CD4-positive, alpha-beta T cell treated with Interleukin-2 at 100 ng/mL for 4 hours (primary cell): ENCODE results near the gene ABCB9.
"Not testable (repeated sequence)": the region's sequence is repeated elsewhere in the genome, so short reads cannot be mapped to it uniquely, and the experiment has no call there.

ENCODE experiments used
- DNase-seq: peaks from one replicate; pipeline ENCODE4 v3.0.0-alpha.2; 2020; ENCODE audit warnings: low spot score

The ABCB9 gene

DNA sequence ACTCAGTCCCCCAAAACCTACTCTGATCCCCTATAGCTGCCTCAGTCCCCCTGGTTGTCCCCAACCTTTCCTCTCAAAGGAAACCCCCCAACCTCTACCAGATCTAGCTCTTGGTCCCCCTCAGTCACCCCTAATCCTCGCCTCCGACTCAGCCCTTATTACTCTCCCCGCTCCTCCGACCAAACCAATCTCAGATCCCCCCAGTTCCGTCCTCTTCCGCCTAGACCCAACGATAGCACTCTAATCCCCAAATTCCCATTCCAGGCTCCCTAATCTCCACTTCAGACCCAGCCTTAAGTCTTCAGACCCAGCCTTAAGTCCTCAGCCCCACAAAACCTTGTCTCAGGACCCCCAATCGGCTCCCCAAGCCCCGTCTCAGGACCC lies 71.0 kb downstream of the ABCB9 start:
- no peak for DNase-seq

DNA sequence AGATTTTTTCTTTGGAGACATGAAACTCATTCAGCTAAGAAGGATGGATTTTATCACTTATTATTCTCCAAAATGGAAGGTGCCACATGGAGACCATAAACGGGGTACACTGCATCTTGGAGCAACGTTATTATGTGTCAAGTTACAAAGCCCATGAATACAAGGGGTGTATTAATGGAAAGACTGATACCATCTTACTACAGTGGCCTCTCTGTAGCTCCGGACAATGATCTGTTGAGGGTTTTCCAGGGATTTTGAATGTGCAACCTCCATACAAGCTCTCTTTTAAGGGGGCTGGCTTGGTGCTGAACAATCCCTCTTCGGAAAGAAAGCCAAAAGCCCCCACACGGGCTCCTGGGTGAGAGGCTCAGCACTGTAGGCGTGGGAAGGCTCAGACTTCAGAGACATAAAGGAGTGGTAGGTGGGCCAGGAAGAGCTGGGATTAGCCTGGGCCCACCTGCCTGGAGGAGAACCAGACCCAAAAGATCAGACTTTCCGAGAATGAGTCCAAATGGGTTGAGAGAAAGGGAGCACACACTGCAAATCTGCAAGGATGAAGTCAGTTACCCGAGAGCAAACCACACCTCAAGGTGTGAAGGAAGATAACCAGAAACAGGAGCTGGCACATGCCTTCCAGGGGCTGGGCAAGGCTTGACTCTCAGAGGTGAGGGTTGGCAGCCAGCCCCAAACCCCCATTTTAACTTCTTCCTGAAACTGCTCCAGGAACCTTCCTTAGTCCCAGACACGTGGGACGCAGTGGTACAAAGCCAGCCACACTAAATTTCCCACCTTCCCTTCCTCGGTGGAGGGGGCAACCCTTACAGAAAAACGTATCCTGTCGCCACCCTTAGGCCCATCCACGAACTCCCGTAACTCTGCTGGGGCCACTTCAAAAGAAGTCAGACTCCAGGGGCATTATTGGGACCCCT lies 71.8 kb downstream of the ABCB9 start:
- peak; percentile 39 for DNase-seq

DNA sequence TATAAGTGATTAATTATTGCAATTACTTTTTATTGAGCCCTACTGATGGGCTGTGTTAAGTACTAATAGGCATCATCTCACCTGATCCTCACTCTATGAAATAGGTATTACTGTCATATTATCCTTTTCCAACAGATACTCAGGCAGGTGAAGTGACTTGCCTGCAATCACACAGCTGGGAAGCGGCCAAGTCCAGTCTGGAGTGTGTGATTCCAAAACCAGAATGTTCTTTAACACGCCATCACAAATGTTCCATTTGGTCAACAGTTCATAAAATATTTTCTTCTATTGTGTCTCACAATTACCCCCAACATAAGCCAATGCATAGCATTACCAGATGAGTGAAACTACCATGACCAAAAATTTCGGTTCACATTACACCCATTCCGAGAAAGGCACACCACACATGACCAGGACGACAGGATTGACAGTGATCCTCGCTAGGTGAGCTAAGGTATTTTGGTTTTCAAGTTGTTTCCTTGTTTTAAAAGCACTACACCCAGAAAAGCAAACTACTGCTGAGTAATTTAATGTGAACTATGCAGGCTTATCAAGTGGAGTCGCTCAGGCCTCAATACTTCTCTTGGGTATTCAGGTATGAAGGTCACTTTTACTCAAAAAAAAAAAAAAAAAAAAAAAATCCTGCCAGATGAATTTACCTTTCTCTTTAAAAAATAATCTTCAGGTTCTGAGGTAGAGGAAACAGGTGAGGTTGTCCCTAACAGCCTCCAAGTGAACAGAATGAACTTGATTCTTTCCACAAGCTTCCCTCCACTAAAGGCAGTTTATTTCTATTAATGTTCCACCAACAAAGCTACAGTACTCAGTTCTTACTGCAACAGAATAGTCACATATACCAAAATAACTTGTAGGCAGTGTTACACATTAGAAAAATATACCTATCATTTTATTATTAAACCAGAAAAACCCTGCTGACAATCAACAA lies 72.8 kb downstream of the ABCB9 start:
- no peak for DNase-seq

DNA sequence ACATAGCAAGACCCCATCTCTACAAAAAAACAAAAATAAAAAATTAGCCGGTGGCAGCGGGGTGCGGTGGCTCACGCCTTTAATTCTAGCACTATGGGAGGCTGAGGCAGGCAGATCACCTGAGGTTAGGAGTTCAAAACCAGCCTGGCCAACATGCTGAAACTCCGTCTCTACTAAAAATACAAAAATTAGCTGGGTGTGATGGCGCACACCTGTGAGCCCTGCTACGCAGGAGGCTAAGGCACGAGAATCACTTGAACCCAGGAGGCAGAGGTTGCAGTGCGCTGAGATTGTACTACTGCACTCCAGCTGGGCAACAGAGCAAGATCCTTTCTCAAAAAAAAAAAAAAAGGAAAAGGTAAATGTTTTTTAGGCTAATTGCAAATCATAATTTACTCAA lies 73.5 kb downstream of the ABCB9 start:
- not testable (repeated sequence) for DNase-seq

DNA sequence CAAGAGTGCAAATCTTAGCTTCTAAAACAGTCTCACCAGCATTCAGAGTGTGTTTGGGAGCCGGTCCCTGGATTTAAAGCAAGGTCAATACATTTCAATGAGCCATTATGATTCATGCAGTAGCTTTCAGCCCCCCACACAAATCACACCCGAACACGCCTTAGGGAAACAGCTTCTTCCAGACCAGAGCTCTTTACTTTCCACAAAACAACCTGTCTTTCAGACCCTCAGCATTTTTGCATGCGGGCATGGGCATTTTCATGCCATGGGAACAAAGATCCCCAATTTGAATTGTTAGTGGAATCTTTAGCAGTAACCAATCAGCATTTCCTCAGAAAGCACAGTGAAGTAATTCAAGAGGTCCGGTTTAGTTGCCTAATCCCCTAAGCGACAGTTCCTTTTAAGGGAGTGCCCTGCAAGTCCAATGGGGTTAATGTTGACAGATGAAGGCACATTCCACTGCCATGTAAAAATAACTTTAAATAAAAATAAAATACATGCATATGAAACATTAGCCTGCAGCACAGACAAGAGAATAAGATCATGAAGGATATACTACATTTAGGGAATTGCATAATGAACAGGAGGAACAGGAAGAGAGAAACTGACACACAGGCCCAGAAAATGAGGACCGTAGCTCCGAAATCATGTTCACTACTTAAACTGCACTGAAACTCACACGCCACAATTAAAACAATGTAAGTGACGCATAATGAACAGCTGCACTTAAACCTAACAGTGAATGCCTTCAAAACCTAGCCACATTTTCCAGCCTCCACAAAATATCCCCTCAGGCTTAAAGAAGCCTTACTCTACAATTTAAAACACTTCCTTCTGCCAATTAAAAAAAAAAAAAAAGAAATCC lies 74.4 kb downstream of the ABCB9 start:
- DNase-seq, result no peak

DNA sequence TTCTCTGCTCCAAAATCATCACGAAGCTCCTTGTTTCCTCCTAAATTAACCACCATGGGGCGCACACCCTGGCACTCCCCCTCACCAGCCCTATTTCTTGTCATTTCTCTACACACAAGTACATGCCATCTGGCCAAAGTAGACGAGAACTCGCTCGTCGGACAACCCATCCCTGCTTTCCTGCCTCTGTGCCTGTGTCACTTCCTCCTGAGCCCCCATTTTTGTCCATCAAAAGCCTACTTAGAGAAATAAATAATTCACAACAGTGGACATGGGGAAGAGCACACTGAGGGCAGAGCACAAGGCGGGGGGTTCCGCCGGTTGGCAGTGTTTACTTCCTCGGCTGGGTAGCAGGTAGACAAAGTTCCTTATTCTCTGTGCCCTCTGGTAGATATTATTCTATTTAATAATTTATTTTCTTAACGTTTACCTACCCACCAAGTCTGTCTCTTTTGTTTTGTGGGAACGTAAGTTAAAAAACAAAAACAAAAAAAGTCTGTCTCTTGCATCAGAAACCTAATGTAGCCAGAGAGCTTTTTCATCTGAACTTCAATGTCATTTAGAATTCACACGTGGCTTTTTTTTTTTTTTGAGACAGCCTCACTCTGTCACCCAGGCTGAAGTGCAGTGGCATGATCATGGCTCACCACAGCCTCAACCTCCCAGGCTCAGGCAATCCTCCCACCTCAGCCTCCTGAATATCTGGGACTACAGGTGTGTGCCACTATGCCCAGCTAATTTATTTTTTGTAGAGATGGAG lies 76.3 kb downstream of the ABCB9 start:
- DNase-seq, result no peak

DNA sequence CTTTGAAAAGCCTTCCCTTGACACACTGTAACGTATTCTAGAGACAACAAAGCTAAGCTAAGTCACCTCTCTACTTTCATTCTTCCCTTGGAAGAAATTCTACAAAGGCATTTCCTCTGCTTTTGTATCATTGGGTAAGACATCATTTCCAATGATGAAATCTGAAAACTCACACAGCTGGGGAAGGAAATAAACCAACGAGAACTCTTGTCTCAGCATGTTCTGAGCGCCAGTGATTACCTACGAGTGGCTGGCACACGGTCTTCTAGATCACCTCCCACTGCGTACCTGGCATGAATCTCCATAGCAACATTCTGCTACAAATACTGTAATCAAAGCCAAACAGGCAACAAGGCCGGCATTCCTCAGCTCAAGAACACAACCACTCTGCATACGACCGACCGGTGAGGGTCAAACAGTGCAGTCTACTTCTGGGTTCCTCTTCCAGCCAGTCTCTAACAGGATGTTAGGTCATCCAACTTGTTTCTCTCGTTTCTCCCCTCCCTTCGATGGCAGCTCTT lies 78.0 kb downstream of the ABCB9 start:
- DNase-seq, result peak; percentile 80

DNA sequence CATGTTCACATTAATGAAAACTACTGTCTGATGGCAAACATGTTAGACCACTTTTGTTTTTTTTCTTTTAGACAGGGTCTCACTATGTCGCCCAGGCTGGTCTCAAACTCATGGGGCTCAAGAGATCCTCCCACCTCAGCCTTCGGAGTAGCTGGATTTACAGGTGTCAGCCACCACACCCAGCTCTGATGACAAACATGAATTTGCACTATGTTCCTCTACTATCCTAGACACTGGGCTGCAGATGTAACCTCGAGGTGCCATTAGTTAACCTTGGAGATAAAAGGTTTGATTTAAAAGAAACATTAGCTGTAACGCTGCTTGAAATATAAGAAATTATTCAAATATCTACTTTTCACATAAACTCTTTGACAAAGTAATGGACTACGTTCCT lies 78.4 kb downstream of the ABCB9 start:
- DNase-seq, result no peak

DNA sequence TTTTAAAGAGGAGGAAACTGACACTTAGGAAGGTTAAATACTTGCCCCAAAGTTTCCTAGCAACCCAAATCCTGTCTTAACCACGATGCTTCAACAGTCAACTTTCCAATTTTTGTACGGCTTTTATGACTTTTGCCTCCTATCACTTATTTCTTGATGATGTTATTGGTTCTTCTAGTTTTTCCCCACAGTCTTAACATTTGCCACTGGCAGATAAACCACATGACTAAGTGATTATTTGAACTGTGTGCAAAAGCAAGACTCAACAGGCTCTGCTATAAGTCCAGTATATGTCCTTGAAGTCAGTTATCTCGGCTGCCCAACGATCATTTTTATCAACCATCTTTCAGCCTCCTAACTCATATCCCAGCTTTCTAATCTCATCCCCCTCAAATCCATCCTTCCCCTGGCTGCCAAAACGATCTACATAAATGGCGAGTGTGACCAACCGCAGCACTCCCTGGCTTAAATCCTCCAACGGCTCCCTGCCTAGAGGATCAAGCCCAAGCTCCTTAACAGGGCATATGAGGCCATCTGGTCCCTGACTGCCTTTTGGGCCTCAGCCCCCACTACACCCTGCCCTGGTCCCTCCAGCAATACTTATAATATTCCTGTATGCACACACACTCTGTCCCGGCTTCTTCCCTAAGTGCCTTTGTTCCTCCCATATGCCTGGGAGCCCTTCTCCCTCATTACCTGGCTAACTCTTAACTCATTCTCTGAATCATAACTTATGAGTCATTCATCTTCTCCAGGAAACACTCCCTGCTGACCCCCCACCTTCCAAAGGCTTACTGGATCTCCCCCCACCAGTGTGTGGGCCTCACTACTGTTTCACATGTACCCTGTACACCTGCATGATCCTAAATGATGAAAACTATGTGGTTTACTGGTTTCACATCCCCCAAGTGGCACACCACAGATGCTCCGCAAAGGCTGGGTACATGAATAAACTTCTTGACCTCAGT lies 79.1 kb downstream of the ABCB9 start:
- peak; percentile 44 for DNase-seq

DNA sequence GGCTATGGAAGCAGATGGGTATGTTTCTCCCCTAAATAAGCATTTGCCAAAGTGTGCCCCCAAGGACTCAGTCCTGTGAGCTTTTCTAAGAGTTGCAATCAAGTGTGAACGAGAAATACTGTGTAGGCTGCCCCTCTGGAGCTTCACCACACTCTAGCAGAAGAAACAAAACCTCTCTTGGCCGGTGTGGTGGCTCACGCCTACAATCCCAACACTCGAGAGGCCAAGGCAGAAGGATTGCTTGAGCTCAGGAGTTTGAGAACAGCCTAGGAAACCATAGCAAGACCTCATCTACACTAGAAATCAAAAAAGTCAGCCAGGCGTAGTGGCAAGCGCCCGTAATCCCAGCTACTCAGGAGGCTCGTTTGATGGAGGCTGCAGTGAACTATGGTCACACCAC lies 80.1 kb downstream of the ABCB9 start:
- DNase-seq, result no peak

DNA sequence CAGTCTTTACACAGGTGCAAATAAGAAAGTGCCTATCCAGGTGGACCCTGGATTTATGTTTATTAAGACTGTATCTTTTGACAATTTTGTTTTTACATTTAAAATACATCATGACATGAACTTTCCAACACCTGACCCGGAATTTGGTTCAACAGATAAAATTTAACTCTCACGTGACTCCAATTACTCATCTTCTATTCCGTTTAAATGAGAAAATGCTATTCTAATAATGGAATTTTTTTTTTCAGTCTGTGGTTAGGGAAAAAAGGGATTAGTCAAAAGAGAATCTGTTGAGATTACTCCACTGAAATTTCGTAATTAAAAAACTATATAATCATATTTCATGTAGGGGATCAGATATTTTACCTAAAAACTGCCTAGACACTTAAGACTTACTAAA lies 81.4 kb downstream of the ABCB9 start:
- DNase-seq, result no peak

DNA sequence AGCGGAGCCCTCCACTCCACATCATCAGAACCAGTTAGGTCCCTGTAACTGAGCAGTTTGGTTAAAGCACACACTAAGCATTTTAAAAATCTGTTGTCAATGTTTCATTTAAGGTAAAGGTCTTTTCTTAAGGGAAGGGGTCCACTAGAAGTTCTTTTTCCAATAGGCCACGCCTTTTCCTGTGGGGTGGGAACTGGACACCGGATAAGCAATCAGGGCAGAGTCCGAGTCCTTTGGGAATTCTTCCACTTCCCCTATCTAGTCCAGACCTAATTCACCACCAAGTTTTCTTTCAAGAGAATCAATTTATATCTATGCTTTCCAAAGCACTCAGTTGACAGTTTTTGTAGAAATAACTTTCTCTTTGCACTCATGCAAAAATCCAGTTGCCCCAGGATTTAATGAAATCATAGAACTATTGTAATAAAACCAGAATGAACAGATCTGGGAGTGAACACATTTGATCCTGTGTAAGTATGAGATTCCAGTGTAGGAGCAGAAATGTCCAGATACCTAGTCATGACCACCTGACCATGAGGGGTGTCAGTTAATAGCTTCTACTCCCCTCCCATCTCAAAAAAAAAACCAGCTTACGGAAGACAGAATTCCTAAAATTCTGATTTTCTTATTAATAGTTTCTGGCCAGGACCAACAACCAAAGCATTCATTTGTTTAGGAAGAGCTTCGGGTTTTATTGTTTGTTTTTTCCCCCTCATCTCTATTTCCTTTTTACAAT lies 82.0 kb downstream of the ABCB9 start:
- DNase-seq, result no peak

DNA sequence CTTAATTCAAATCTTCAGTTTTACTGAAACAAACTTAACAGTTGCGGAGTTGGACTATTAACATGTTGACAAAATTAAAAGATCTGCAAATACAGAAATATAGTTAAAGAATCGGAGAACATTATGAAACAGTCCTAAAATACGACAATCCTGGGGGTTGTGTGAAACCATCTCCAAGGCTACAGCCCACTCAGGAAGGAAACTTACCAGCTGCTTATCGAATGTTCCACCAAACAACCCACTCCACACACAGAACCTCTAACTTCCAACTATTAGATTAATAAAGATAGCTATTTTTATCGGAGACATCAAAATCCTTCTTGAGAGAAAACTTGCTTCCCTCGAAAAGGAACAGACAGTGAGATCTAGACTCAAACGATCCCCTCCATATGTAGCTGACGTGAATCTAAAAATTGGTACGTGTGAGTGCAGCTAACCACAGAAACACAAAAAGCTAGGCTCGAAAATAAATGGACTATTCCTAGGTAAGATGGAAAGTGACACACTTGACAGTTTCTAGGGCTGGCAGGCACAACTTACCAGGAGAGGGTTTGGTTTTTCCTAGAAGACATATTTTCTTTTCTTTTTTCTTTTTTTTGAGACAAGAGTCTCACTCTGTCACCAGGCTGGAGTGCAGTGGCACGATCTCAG lies 83.2 kb downstream of the ABCB9 start:
- DNase-seq, result peak; percentile 39

DNA sequence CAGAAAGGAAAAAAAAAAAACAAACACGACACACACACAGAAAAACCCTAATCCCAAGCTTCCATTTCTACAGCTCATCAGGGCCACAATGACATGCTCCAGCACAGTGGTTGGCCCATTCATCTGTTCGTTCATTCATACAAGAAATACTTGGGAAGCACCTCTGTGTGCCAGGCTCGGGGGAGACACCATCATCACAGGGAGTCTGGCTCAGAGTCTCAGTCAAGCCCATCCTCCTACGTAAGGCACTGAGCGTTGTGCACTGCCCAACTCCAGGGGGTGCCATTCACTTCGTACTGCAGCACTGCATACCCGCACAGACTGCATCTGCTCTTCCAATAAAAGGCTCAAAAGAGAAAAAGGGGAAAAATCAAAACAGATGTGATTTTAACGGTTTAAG lies 85.6 kb downstream of the ABCB9 start:
- no peak for DNase-seq

DNA sequence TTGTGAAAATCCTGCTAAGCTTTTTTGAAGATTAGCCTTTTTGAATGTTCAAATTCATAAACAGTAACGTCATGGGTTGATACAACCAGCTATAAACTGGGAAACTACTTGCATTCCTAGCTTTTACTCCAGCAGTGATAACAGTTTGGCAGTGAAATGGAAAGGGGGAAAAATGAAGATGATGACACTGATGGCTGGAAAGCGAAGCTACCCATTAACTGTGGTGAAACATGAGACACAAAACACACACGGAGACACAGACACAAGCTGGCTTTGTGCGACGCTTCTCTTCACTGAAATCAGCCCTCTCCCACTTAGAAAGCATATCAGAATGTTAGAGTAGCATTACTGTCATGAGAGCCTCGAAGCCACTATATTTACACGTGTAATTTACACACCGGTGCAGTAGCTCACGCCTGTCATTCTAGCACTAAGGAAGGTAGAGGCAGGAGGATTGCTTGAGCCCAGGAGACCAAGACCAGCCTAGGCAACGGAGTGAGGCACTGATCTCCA lies 86.1 kb downstream of the ABCB9 start:
- DNase-seq, result no peak
